Testis (tissue), 2 donors: ENCODE data around the gene FCHSD2.

Experiments used
- CTCF ChIP-seq, 3 experiments: fragments of 450-650 bp in 2 of 3; fragments of 200-600 bp in 1 of 3; sonication (generic) in 1 of 3; IDR thresholded peaks; one replicate each; pipeline ENCODE4 v1.5.1; 2016 to 2019; ENCODE audit warnings: antibody characterized with exemption in 3 of 3, mild to moderate bottlenecking in 2 of 3, moderate library complexity in 1 of 3
- POLR2A ChIP-seq: fragments of 450-650 bp; IDR thresholded peaks from one replicate; pipeline ENCODE4 v1.6.1; 2017; ENCODE audit warnings: antibody characterized with exemption, mild to moderate bottlenecking, moderate library complexity

DNA sequence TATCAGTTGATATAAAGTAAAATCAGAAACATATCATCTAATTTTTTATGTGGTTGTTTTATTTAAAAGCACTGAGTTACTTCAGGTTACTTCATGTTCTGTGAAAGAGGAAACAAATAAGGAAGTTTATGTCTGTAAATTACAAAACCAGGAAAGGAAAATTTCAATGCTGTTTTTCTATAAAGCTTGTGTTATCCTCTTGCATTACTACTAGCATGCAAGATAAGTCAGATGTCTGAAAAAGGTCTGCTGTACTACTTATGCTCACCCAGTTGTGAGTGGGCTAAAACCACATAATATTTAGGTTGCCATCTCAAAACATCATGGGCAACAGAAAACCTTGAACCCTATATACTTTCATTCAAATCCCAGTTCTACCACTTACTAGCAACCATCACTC is 206.4 kb downstream of the FCHSD2 start:
- TF ChIP-seq CTCF (IDR thresholded peaks at IDR 0.05) (no peak), POLR2A (no peak)
